ENCODE data around the gene NGEF.
"Not testable (repeated sequence)": the region's sequence is repeated elsewhere in the genome, so short reads cannot be mapped to it uniquely, and the experiment has no call there.

Gene NGEF

GRCh38 chr2:232913903-232914302 is 99.2 kb downstream of the NGEF start:
- no peak overlapping the region for H3K4me3 ChIP-seq (replicated peaks; ENCODE audit: low read depth, low read length)
- no peak for DNase-seq (ENCODE audit: extremely low read depth, low read depth)
- TF ChIP-seq CTCF (IDR thresholded peaks at IDR 0.05; ENCODE audit: low read depth, low read length, missing control alignments) = no peak

GRCh38 chr2:232911712-232912277 is 101.3 kb downstream of the NGEF start:
- no peak for TF ChIP-seq CTCF (IDR thresholded peaks at IDR 0.05; ENCODE audit: low read depth, low read length, missing control alignments)
- DNase-seq (ENCODE audit: extremely low read depth, low read depth) = no peak
- no peak overlapping the region for H3K4me3 ChIP-seq (replicated peaks; ENCODE audit: low read depth, low read length)

- H3K4me3 ChIP-seq (replicated peaks; ENCODE audit: low read depth, low read length) = no peak overlapping the region
- TF ChIP-seq CTCF (IDR thresholded peaks at IDR 0.05; ENCODE audit: low read depth, low read length, missing control alignments) = no peak
Observed at GRCh38 chr2:232910376-232910775, 102.7 kb downstream of the NGEF start.

GRCh38 chr2:232908695-232909094 is 104.4 kb downstream of the NGEF start:
- no peak for TF ChIP-seq CTCF (IDR thresholded peaks at IDR 0.05; ENCODE audit: low read depth, low read length, missing control alignments)
- no peak for DNase-seq (ENCODE audit: extremely low read depth, low read depth)
- no peak overlapping the region for H3K4me3 ChIP-seq (replicated peaks; ENCODE audit: low read depth, low read length)

More at GRCh38 chr2:232910376-232910775, 102.7 kb downstream of the NGEF start:
- DNase-seq (ENCODE audit: extremely low read depth, low read depth) = no peak

GRCh38 chr2:232907718-232908085 is 105.4 kb downstream of the NGEF start:
- DNase-seq (ENCODE audit: extremely low read depth, low read depth); H3K4me3 ChIP-seq (replicated peaks; ENCODE audit: low read depth, low read length): not testable (repeated sequence)

GRCh38 chr2:232906867-232907717 is 106.0 kb downstream of the NGEF start:
- not testable (repeated sequence) for DNase-seq (ENCODE audit: extremely low read depth, low read depth); H3K4me3 ChIP-seq (replicated peaks; ENCODE audit: low read depth, low read length)

GRCh38 chr2:232903989-232904388 is 109.1 kb downstream of the NGEF start:
- TF ChIP-seq CTCF (IDR thresholded peaks at IDR 0.05; ENCODE audit: low read depth, low read length, missing control alignments) = no peak
- DNase-seq (ENCODE audit: extremely low read depth, low read depth) = no peak
- no peak overlapping the region for H3K4me3 ChIP-seq (replicated peaks; ENCODE audit: low read depth, low read length)
